MM.1S (cell line): ENCODE results near the gene ZMIZ1.
A peak's percentile ranks its signal among the peaks of the same experiment; 100 is the strongest.

ENCODE experiments used
- DNase-seq: peaks from one replicate; pipeline ENCODE4 v3.0.0-alpha.2; 2015
- H2AFZ ChIP-seq: fragments of 300-600 bp; sonication (generic); 2 replicates; pipeline ENCODE4 v1.6.0; 2016; ENCODE audit warnings: antibody characterized with exemption, low read length
- H3F3A ChIP-seq: fragments of 300-600 bp; sonication (generic); 2 replicates; pipeline ENCODE4 v1.6.1; 2016; ENCODE audit warnings: mild to moderate bottlenecking, antibody characterized with exemption, low read length, moderate library complexity, mixed read lengths; ENCODE audit not compliant: insufficient read depth
- H3K27ac ChIP-seq: fragments of 300-600 bp; sonication (generic); 2 replicates; pipeline ENCODE4 v1.5.1; 2016; ENCODE audit warnings: mild to moderate bottlenecking, low read length
- H3K27me3 ChIP-seq: fragments of 300-600 bp; sonication (generic); replicated peaks from 2 replicates; pipeline ENCODE4 v1.6.0; 2016; ENCODE audit warnings: low read length; ENCODE audit not compliant: insufficient read depth
- H3K36me3 ChIP-seq: fragments of 300-600 bp; sonication (generic); replicated peaks from 2 replicates; pipeline ENCODE4 v1.6.1; 2016; ENCODE audit warnings: mild to moderate bottlenecking, low read length, mixed read lengths; ENCODE audit not compliant: insufficient read depth
- H3K4me1 ChIP-seq: fragments of 300-600 bp; sonication (generic); 2 replicates; pipeline ENCODE4 v1.6.1; 2016; ENCODE audit warnings: low read length, mixed read lengths
- H3K4me2 ChIP-seq: fragments of 300-600 bp; sonication (generic); 2 replicates; pipeline ENCODE4 v1.6.0; 2016; ENCODE audit warnings: low read depth, low read length
- H3K4me3 ChIP-seq: fragments of 300-600 bp; sonication (generic); 2 replicates; pipeline ENCODE4 v1.5.1; 2016; ENCODE audit warnings: low read length, mixed read lengths
- H3K79me2 ChIP-seq: fragments of 300-600 bp; sonication (generic); 2 replicates; pipeline ENCODE4 v1.6.1; 2016; ENCODE audit warnings: mixed run types, low read length, mixed read lengths
- H3K9ac ChIP-seq: fragments of 300-600 bp; sonication (generic); 2 replicates; pipeline ENCODE4 v1.6.1; 2016; ENCODE audit warnings: low read length, mixed read lengths
- H3K9me2 ChIP-seq: fragments of 300-600 bp; sonication (generic); replicated peaks from 2 replicates; pipeline ENCODE4 v1.6.1; 2016; ENCODE audit warnings: mild to moderate bottlenecking, low read length, mixed read lengths; ENCODE audit not compliant: insufficient read depth
- H3K9me3 ChIP-seq: fragments of 300-600 bp; sonication (generic); replicated peaks from 2 replicates; pipeline ENCODE4 v1.6.1; 2016; ENCODE audit warnings: mild to moderate bottlenecking, low read length, mixed read lengths; ENCODE audit not compliant: insufficient read depth
- H4K20me1 ChIP-seq: fragments of 300-600 bp; sonication (generic); 2 replicates; pipeline ENCODE4 v1.6.1; 2016; ENCODE audit warnings: mild to moderate bottlenecking, low read length, moderate library complexity, mixed read lengths; ENCODE audit not compliant: insufficient read depth
- EZH2 ChIP-seq: fragments of 300-600 bp; sonication (generic); optimal IDR thresholded peaks from 2 replicates; pipeline ENCODE3; 2017; ENCODE audit warnings: low read depth, mild to moderate bottlenecking, antibody characterized with exemption, low read length, mixed read lengths
- EZH2phosphoT487 ChIP-seq: fragments of 300-600 bp; sonication (generic); IDR thresholded peaks from 2 replicates; pipeline ENCODE4 v1.6.1; 2018; ENCODE audit warnings: antibody characterized with exemption, low read length
- TF ChIP-seq, protein P1 (sequence below): fragments of 300-600 bp; sonication (generic); IDR thresholded peaks from 2 replicates; pipeline ENCODE4 v1.5.1; 2016; ENCODE audit warnings: antibody characterized with exemption, low read length, mixed read lengths

The ZMIZ1 gene

DNA sequence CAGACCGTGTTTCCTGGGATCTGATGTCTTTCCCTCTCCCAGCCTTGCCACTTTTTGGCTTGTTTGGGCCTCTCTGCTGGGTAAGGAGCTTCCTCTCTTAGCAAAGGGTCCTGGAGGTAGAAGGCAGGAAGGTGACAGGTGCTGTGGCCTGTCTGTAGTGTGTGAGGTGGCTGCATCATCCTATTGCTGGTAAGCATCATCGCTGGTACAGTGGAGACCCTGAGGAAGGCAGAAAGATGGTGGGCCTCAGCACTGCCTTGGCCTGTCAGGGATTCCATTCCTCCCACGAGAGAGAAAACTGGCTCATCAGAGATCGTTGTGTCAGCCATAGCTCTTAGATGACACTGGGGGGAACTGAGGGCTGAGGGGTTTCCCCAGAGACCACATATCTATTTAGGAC lies 46.5 kb downstream of the ZMIZ1 start:
- TF ChIP-seq EZH2 (no peak), EZH2phosphoT487 (no peak)
- TF ChIP-seq, protein P1, sequence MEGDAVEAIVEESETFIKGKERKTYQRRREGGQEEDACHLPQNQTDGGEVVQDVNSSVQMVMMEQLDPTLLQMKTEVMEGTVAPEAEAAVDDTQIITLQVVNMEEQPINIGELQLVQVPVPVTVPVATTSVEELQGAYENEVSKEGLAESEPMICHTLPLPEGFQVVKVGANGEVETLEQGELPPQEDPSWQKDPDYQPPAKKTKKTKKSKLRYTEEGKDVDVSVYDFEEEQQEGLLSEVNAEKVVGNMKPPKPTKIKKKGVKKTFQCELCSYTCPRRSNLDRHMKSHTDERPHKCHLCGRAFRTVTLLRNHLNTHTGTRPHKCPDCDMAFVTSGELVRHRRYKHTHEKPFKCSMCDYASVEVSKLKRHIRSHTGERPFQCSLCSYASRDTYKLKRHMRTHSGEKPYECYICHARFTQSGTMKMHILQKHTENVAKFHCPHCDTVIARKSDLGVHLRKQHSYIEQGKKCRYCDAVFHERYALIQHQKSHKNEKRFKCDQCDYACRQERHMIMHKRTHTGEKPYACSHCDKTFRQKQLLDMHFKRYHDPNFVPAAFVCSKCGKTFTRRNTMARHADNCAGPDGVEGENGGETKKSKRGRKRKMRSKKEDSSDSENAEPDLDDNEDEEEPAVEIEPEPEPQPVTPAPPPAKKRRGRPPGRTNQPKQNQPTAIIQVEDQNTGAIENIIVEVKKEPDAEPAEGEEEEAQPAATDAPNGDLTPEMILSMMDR: no peak
- Histone ChIP-seq H3K36me3 (no peaks in the 10 kb centered on the region), H4K20me1 (no peaks in the 10 kb centered on the region), H3K4me1 (peaks cover 38% of the 10 kb centered on the region), H3K9me2 (no peaks in the 10 kb centered on the region), H3K4me3 (no peak overlapping the region), H3K27ac (no peak overlapping the region), H3K9ac (no peak overlapping the region), H3K79me2 (0 out of 2 replicates have a peak, but pooled peaks cover 2% of the 10 kb centered on the region), H3F3A (peaks cover 13% of the 10 kb centered on the region), H3K4me2 (no peak overlapping the region), H3K9me3 (no peaks in the 10 kb centered on the region), H2AFZ (no peak overlapping the region), H3K27me3 (no peaks in the 10 kb centered on the region)
- DNase-seq: no peak

DNA sequence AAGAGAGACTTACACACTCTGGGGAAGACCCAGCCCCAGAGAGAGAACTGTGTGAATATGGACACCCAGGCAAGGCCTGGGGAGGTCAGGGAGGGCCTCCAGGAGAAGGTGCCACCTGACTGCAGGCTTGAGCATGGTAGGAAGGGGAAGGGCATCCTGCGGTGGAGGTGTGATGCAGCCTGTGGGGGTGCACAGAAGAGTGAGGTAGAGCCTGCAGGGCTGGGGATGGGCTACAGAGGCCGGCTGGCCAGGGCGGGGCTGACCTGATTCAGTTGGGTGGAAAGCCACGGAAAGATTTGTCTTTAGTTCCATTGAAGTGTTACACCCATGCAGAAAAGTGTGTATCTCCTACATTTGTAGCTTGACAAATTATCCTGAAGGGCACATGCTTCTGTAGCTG lies 47.6 kb downstream of the ZMIZ1 start:
- Histone ChIP-seq H3K4me3 (no peak overlapping the region), H3F3A (peaks cover 13% of the 10 kb centered on the region), H3K9ac (no peak overlapping the region), H2AFZ (peak overlapping the region; percentile 69; the same call in 1 of the 2 replicates), H3K9me3 (no peaks in the 10 kb centered on the region), H3K4me1 (peaks cover 38% of the 10 kb centered on the region), H3K27ac (peak overlapping the region; percentile 71), H3K4me2 (peak overlapping the region; percentile 62), H3K9me2 (no peaks in the 10 kb centered on the region), H4K20me1 (no peaks in the 10 kb centered on the region), H3K36me3 (no peaks in the 10 kb centered on the region), H3K79me2 (0 out of 2 replicates have a peak, but pooled peaks cover 2% of the 10 kb centered on the region), H3K27me3 (no peaks in the 10 kb centered on the region)
- TF ChIP-seq, protein P1: no peak
- TF ChIP-seq EZH2phosphoT487 (no peak), EZH2 (no peak)
- DNase-seq: no peak

DNA sequence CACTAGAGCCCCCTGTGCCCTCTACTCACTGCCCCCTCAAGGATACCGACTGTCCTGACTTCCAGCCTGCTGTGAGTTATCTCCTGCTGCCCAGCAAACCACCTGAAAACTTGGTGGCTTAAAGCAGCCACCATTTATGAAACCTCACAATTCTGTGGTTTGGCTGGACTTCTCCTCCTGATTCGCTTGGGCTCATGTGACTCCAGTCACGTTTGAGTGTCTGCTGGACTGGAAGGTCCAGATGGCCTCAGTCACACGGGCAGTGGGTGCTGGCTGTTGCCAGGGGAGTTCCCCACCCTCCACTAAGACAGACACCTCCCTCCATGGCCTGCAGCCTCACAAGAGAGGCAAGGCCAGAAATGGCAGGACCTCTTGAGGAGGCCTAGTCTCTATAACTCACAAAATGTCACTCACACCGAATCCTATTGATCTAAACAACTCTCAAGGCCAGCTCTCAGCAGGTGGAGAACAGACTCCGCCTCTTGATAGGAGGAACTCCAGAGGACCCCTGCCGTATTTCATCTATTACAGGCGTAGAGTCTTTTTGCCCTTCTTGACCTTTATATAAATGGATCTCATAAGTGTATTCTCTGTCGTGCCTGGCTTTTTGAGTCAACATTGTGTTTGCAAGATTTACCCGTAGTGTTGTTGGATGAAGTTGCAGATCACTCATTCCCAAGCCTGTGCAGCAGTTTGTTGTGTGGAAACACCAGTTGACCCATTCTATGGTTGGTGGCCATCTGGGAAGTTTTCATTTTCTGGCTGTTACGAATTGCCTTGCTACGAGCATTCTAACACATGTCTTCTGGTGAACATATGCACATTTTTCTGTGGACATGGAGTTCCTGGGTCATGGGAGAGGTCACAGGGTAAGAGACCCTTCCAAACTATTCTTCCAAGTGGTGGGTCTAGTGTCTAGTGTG lies 48.3 kb downstream of the ZMIZ1 start:
- no peak overlapping the region for H3K4me3 ChIP-seq
- H3K4me1 ChIP-seq: peaks cover 38% of the 10 kb centered on the region
- DNase-seq: peak; percentile 80
- H3F3A ChIP-seq: peaks cover 13% of the 10 kb centered on the region
- no peaks in the 10 kb centered on the region for H3K9me2 ChIP-seq
- H3K27me3 ChIP-seq: no peaks in the 10 kb centered on the region
- peak overlapping the region; percentile 62 for H3K4me2 ChIP-seq
- 0 out of 2 replicates have a peak, but pooled peaks cover 2% of the 10 kb centered on the region for H3K79me2 ChIP-seq
- no peaks in the 10 kb centered on the region for H4K20me1 ChIP-seq
- H3K9me3 ChIP-seq: no peaks in the 10 kb centered on the region
- peak overlapping the region; percentile 69 for H2AFZ ChIP-seq
- H3K9ac ChIP-seq: no peak overlapping the region
- TF ChIP-seq EZH2phosphoT487 (no peak), EZH2 (no peak)
- TF ChIP-seq, protein P1: no peak
- no peaks in the 10 kb centered on the region for H3K36me3 ChIP-seq
- H3K27ac ChIP-seq: peak overlapping the region; percentile 71
